Activated gamma-delta T cell treated with anti-CD3 and anti-CD28 coated beads, Interleukin-2, amount 50 U/mL, for 16 hours (primary cell): ENCODE measurements around the gene FBRSL1.
"Not testable (repeated sequence)": the region's sequence is repeated elsewhere in the genome, so short reads cannot be mapped to it uniquely, and the experiment has no call there.

Experiments
- DNase-seq: peaks from one replicate; pipeline ENCODE4 v3.0.0-alpha.2; 2020; ENCODE audit warnings: low read depth

The FBRSL1 gene

DNA sequence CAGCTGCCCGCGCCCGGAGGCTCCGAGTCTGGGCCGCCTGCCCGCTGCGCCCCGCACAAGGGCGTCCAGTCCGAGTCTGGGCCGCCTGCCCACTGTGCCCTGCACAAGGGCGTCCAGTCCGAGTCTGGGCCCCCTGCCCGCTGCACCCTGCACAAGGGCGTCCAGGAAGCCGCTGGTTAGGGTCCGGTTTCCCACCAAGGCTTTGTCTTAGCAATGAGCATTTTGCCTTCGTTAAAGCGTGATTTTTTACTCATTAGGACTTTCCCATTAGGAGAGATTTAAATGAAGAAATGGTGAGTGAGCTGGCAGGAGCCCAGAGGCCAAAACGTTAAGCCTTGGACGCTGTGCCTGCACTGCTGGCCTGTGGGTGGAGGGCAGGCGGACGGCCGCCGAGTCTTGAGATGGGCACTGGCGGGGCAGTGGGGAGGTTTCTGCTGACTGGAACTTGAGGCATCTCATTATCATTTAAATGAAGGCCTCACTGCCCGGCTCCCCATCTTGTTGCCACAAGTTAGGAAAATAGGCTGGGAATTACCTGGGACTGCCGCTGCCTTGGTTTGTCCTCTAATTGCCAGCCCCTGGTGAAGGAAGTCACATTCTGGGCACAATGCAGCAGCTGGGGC lies 36.0 kb downstream of the FBRSL1 start:
- DNase-seq: no peak

DNA sequence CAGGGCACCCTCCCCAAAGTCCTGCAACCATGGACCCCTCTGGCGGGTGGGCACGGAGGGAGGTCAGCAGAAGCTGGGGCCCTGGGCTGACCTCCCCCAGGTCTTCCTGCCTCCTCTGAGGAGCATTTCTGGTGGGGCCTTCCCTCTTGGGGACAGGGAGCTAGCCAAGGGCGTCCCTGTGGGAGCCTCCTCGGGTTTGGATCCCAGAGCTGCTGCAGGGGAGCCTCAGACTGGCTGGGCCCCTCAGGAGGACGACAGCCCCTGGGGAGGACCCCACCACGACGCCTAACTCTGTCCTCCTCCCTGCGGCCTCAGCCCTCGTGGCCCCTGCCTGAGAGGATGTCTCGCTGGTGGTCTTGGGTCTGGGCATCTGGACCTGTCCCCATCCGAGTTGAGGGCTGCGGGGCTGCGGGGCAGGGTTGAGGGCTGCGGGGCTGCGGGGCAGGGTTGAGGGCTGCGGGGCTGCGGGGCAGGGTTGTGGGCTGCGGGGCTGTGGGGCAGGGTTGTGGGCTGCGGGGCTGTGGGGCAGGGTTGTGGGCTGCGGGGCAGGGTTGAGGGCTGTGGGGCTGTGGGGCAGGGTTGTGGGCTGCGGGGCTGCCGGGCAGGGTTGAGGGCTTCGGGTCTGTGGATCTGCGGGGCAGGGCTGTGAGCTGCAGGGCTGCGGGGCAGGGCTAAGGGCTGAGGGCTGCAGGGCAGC lies 37.4 kb downstream of the FBRSL1 start:
- DNase-seq: no peak

DNA sequence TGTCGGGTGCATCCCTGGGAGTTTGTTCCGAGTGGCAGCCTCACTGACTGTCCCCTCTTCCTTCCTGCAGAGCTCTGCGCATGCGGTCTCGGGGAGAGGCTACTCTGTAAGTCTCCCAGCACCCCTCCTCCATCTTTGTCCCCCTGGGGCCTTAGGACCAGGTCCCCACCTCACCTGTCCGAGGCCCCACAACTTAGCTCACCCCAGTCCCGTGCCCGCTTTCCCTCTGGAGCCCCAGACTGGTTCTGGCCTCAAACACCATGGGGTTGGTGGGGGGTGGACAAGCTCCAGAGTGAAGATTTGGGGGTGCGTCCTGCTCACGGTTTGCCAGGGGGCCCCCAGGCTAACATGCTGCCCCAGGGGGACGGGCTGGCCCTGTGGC lies 37.9 kb downstream of the FBRSL1 start:
- no peak for DNase-seq

DNA sequence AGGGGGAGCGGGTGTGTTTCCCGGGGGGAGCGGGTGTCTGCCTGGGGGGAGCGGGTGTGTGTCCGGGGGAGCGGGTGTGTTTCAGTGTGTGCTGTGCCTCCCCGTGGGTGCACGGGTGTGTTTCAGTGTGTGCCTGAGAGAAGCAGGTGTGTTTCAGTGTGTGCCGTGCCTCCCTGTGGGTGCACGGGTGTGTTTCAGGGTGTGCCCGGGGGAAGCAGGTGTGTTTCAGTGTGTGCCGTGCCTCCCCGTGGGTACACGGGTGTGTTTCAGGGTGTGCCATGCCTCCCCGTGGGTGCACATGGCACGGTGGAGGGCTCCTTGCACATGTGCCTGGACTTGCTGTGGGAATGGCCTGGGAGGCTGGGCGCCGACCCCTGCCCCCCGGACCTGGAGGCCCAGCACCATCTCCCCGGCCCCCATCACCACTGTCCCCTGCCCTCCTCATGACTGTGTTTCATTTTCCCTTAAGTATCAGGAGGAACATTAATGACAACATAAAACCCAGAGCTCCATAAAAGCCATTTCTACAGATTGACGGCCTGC lies 38.7 kb downstream of the FBRSL1 start:
- no peak for DNase-seq

DNA sequence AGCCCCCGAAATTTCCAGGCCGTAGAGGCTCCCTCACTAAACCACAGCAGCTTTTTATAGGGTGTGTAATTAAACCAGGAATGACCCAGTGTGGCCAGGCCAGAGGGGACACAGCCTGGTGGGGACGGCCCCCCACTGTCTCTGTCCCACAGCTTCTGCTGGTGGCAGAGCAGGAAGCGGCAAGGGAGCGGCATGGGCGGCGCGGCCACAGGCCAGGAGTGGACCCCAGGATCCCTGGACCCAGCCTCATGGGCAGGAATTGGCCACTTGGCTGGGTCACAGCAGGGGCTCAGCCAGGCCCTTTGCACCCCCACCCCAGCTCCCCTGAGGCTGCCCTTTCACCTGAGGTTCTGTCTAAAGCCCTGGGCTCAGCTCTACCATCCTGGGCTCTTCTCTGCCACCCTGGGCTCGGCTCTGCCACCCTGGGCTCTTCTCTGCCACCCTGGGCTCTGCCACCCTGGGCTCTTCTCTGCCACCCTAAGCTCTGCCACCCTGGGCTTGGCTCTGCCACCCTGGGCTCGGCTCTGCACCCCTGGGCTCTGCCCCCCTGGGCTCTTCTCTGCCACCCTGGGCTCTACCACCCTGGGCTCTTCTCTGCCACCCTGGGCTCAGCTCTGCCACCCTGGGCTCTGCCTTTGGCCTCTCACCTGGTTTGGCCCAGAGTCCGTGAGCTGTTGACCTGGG lies 39.3 kb downstream of the FBRSL1 start:
- DNase-seq: no peak

DNA sequence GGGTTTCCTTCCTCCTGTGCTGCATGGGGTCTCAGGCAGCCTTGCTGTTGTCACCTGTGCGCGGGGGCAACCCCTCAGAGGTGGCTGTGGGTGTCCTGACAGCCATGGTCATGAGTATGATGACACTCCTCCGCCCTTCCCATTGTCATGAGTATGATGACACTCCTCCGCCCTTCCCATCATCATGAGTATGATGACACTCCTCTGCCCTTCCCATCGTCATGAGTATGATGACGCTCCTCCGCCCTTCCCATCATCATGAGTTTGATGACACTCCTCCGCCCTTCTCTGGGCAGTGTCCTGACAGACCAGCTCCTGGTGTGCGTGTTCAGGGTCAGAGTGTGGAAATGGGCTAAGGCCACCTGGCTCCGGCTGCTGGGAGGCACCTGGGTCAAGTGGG lies 40.0 kb downstream of the FBRSL1 start:
- DNase-seq: no peak

DNA sequence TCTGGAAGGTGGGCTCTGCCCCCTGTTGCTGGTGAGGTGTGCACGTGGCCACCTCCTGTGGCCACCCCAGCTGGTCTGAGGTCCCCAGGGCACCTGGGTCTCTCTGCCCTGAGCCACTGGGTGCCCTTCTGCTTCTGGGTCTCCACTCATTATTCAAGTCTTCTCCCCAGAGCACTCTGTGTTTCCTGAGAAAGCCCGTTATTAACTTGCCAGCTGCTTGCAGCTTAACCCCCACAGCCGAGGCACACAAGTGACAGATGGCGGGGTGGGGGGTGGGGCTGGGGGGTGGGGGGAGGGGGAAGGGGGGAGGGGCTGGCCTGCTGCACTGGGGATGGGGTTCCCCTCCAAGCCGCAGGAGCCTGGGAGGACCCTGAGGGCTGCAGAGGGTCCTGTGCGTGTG lies 40.5 kb downstream of the FBRSL1 start:
- no peak for DNase-seq

DNA sequence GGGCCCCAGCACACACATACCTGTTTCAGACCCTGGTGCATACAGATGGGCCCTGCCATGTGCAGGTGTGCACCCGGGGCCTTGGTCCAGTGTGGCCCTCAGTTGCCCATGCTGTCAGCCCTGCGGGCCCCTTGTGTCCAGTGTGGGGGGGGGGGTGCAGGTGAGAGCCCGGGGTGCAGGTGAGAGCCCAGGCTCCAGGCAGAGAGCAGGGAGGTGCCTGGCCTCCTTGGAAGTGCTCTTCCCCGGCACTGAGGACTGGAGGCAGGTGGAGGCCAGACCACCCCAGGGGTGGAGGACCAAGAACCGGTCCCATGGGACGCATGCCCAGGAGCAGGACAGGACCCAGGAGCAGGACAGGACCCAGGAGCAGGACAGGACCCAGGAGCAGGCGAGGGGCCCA lies 40.9 kb downstream of the FBRSL1 start:
- no peak for DNase-seq

DNA sequence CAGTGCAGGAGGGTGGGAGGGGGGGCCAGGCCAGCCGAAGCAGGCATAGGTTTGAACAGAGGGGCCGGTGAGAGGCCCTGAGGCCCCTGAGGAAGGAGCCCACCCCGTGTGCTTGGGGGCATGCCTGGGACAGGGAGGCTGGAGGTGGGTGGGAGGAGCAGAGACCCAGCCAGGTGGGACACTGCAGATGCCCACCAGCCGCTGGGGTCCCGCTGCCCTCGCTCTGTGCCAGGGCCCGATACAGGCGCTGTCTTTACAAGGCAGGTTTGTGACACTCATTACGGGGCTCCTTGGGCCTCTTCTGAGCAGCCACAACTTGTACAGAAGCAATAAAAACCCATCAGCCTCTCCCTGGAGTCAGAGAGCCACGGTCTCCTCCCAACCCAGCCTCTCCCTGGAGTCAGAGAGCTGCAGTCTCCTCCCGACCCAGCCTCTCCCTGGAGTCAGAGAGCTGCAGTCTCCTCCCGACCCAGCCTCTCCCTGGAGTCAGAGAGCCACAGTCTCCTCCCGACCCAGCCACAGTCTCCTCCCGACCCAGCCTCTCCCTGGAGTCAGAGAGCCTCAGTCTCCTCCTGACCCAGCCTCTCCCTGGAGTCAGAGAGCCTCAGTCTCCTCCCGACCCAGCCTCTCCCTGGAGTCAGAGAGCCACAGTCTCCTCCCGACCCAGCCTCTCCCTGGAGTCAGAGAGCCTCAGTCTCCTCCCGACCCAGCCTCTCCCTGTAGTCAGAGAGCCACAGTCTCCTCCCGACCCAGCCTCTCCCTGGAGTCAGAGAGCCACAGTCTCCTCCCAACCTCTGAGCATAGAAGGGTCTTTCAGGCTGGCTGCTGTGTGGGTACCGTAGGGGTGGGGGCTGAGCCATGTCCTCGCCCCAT lies 43.0 kb downstream of the FBRSL1 start:
- not testable (repeated sequence) for DNase-seq

DNA sequence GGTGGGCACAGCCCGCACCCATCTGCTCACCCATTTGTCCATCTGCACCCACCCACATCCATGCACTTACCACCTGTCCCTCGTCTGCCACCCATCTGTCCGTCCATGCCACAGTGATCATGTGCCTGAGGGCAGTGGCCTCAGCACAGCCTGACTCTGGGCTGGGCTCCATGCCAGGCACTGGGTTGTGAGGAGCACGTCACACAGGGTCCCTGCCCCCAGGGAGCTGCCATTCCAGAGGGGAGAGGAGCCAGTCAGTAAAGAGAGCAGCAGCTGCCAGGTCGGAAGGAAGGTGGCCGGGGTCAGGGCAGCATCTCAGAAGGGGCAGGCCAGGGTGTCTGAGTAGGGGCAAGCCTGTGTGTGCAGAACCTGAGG lies 43.6 kb downstream of the FBRSL1 start:
- no peak for DNase-seq

DNA sequence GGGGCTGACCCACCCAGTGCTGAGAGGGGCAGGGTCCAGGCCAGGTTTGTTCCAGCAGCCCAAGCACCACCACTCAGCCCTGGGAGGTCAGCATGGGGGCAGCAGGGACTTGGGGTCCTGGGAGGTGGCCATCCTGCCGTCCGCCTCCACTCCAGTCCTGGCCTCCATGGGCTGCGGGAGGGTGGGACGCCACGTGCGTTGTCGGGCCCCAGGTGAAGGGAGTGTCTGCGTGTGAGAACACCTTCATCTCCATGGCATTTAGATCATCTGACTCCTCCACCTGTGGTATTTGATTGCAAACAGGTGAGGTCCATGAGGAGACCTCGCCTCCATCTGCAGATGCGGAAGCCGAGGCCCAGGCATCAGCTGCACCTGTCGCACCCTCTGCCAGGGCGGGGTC lies 44.1 kb downstream of the FBRSL1 start:
- DNase-seq: no peak

DNA sequence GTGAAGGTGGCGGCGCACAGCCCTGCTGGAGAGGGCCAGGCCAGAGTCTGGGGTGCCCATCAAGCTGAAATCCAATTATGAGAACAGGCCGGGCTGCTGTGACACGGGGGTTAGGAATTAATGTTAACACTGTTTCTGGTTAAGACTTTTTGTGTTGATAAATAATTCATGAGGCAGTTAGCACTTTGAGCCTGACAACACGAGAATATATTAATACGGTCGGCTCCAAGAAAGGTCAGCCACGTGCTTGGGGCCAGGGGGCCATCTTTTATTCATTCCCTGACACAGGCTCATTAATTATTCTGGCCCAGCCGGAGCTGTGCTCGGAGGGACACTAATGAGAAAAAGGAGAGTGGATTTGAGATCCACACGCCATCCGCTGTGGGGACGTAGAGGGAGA lies 45.1 kb downstream of the FBRSL1 start:
- no peak for DNase-seq

DNA sequence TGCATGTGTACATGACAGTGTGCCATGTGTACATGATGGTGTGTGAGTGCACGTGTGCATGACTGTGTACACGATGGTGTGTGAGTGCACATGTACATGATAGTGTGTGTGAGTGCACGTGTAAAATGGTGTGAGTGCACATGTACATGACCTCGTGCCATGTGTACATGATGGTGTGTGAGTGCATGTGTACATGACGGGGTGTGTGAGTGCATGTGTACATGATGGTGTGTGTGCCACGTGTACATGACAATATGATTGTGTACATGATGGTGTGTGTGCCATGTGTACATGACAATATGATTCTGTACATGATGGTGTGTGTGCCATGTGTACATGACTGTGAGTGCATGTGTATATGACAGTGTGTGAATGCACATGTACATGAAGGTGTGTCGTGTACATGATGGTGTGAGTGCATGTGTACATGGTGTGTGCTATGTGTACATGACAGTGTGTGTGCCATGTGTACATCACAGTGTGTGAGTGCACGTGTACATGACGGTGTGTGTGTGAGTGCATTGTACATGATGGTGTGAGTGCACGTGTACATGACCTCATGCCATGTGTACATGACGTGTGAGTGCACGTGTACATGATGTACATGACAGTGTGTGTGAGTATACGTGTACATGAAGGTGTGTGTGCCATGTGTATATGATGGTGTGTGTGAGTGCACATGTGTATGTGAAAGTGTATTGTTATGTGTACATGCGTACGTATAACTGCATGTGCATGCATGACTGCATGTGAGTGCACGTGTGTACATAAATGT lies 46.3 kb downstream of the FBRSL1 start:
- no peak for DNase-seq

DNA sequence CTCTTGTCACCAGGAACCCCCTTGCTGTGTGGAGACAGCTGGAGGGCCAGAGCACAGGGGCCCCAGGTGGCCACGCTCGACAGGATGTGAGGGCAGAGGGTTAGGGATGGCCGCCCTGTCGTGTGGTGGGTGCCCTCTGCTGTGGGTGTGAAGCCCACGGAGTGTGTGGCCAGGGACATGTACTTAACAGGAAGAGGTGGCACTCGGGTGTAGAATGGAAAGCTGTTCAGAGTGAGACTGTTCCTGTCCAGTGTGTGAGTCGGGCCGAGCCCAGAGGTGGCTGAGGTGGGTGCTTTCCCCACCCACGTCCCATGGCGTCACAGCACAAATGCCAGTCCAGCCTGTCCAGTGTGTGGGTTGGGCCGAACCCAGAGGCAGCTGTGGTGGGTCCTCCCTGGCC lies 47.1 kb downstream of the FBRSL1 start:
- no peak for DNase-seq

DNA sequence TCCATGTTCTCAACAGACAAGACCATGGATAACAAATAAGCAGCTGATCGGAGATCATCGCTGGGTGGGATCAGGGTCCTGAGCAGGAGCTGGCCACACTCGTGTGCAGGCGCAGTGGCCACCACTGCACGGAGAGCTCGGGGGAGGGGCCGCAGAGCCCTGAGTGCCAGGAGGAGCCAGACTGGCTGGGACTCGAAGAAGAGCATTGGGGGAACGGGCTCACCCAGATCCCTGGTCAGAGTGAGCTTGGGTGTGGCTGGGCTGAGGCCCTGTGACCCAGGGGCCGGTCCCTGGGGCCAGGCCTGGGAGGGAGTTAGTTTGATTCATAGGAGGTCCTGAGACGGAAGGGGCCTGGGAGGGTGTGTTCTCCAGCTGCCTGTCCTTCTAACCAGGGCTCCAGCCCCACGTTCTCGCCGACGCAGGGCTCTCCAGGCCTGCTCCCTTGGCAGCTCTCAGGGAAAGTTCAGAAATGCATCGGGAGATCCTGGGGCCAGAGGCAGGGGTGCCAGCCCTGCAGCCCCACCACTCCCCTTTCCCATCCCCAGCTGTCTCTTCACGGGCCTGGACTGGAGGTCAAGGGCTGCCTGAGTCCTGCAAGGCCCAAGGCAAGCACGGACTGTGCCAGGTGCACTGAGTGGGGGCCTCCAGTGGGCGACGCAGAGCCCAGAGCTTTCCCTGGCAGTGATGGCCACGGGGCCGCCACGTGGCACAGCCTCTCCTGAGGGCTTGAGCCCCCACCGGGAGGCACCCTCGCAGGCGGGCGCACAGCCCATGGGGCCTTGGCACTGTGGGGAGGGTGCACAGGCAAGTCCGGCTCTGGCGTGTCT lies 48.1 kb downstream of the FBRSL1 start:
- DNase-seq: no peak

DNA sequence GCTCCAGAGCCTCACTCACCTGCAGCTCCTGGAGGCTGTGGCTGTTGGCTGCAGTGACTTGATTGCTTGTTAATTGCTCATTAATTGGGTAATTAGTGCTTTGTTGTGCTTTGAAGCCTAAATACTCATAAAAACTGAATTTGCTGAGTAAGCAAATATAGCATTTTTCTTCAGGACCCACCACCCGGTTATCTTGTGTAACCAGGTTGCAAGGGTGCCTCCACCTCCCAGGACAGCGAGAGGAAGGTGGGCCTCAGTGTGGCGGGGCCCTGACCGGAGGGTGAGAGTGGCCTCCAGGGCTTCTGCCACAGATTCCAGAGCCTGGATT lies 48.7 kb downstream of the FBRSL1 start:
- no peak for DNase-seq

DNA sequence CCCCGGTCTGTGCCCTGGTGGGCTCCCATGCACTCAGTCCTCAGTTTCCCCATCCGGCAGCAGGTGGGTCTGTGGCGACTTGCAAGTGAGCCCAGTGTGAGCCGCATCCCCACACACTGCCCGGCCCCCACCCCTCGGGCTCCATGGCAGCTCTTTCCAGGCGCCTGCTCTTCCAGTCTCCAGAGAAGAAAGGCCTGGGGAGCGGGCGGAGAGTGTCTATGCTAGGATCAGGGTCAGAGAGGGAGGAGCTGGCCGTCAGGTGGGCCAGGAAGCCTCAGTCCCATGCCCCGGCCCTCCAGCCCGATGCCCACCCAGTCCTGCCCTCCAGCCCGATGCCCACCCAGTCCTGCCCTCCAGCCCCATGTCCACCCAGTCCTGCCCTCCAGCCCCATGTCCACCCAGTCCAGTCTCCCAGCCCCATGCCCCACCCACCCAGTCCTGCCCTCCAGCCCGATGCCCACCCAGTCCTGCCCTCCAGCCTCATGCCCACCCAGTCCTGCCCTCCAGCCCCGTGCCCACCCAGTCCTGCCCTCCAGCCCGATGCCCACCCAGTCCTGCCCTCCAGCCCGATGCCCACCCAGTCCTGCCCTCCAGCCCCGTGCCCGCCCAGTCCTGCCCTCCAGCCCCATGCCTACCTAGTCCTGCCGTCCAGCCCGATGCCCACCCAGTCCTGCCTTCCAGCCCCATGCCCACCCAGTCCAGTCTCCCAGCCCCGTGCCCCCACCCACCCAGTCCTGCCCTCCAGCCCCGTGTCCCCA lies 49.2 kb downstream of the FBRSL1 start:
- no peak for DNase-seq

DNA sequence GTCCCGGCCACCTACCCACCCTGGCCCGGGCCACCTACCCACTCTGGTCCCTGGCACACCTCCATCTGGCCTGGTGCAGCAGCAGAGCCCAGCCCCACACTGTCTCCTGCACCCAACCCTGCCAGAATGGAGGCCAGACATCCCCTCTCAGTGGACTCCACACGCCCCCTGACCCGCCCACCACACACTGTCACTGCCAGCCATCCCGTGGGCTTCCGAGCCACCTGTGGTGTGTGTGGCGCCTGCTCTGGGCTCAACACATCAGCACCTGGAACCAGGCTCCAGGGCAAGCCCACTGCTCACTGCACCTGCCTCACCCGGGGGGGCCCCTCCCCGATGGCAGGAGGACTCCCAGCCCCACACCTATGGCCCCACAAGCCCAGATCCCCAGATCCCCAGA lies 50.5 kb downstream of the FBRSL1 start:
- DNase-seq: no peak

DNA sequence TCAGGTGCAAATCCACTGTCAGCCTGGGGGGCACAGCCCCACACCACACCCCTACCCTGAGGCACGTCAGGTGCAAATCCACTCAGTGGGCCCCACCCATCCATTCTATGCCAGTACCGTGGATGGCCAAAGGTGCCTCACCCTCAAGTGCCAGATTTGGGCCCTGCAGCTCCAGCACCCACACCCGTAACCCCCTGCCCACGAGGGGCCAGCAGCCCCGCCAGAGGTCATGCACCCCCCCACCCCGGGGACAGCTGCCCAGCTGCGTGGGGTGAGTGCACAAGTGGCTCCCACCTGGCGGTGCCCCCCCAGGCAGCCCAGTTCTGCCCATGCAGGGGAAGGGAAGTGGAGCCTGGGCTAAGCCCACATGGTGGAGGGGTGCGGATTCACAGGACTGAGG lies 51.2 kb downstream of the FBRSL1 start:
- DNase-seq: no peak

DNA sequence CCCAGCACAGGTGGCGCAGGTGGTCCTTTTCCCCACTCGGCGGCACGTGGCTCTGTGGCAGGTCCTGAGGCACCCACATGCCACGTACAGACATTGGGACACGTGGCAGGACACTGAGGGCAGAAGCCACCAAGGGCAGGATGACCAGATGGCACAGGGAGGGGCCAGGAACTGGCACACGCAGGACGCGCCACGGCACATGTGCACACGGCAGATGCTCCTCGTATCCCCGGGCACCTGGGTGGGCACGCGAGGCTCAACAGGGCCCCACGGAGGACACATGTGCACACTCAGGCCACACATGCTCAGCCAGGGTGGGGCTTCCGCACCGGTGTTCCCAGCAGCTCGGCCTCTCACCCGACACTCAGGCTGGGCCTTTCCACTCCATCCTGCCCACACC lies 52.0 kb downstream of the FBRSL1 start:
- no peak for DNase-seq
